ENCODE data around the gene SMOC1.

SMOC1 gene

GRCh38 chr14:70018230-70018629 is 139.0 kb downstream of the SMOC1 start:
- DNase-seq = no peak

- no peak for DNase-seq
Measured at GRCh38 chr14:70018713-70019211, 139.5 kb downstream of the SMOC1 start.

- DNase-seq = no peak
Measured at GRCh38 chr14:70019695-70020094, 140.5 kb downstream of the SMOC1 start.

- DNase-seq = no peak
Measured at GRCh38 chr14:70020352-70021170, 141.3 kb downstream of the SMOC1 start.

GRCh38 chr14:70021548-70022220 is 142.5 kb downstream of the SMOC1 start:
- DNase-seq = no peak

GRCh38 chr14:70022771-70023445 is 143.7 kb downstream of the SMOC1 start:
- no peak for DNase-seq

GRCh38 chr14:70023871-70024270 is 144.7 kb downstream of the SMOC1 start:
- DNase-seq = no peak

- DNase-seq = peak; percentile 2 to 40 (median 22)
Measured at GRCh38 chr14:70027785-70028428, 148.7 kb downstream of the SMOC1 start.

- DNase-seq = no peak
Measured at GRCh38 chr14:70029296-70030132, 150.3 kb downstream of the SMOC1 start.

- DNase-seq = no peak
Measured at GRCh38 chr14:70032016-70032415, 152.8 kb downstream of the SMOC1 start.

- DNase-seq = no peak
Measured at GRCh38 chr14:70032447-70032846, 153.2 kb downstream of the SMOC1 start.

GRCh38 chr14:70033116-70033515 is 153.9 kb downstream of the SMOC1 start:
- DNase-seq = no peak

GRCh38 chr14:70033561-70033960 is 154.3 kb downstream of the SMOC1 start:
- no peak for DNase-seq

GRCh38 chr14:70034257-70034656 is 155.0 kb downstream of the SMOC1 start:
- no peak for DNase-seq

GRCh38 chr14:70036665-70037064 is 157.4 kb downstream of the SMOC1 start:
- no peak for DNase-seq

GRCh38 chr14:70043001-70043400 is 163.8 kb downstream of the SMOC1 start:
- no peak for DNase-seq

- DNase-seq = no peak
Measured at GRCh38 chr14:70045310-70045709, 166.1 kb downstream of the SMOC1 start.

- no peak for DNase-seq
Measured at GRCh38 chr14:70045844-70046535, 166.8 kb downstream of the SMOC1 start.

GRCh38 chr14:70047598-70048312 is 168.5 kb downstream of the SMOC1 start:
- DNase-seq = no peak

- no peak for DNase-seq
Measured at GRCh38 chr14:70048313-70048654, 169.1 kb downstream of the SMOC1 start.

GRCh38 chr14:70049605-70050004 is 170.4 kb downstream of the SMOC1 start:
- DNase-seq = no peak
